NCI-H1694 (cell line): Measurements from ENCODE around the gene NAV2.
"Not testable (repeated sequence)": the region's sequence is repeated elsewhere in the genome, so short reads cannot be mapped to it uniquely, and the experiment has no call there.

Experiments used
- DNase-seq: peaks from one replicate; lab custom pipeline; 2025; lab: John Stamatoyannopoulos, UW

Gene NAV2

DNA sequence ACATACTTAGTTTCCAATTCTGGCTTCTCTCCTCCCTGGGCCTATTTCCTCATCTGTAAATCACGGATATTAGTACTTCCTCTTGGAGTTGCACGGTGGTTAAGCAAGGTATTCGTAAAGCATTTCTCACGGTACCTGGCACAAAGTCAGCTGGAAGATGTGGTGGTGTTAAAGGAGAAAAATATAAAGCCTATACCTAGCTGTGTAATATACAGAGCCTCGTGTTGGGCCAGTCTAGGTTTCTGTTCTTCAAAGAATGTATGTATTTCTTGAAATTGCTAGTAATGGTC is 400.5 kb downstream of the NAV2 start:
- DNase-seq: no peak

DNA sequence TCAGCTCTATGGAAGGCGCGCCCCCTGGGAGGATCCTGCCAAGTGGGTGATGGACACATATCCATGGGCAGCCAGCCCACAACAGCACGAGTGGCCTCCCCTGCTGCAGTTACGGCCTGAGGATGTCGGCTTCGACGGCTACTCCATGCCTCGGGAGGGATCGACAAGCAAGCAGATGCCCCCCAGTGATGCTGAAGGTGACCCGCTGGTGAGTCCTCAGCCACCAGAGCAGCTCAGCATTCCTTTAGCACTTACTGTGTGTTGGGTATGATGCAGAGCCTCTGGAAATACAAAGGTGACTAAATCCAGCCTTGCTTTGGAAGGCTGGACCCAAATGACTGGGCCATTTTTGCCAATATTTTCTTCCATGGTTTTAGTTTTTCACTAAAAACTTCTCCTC is 402.0 kb downstream of the NAV2 start:
- no peak for DNase-seq

DNA sequence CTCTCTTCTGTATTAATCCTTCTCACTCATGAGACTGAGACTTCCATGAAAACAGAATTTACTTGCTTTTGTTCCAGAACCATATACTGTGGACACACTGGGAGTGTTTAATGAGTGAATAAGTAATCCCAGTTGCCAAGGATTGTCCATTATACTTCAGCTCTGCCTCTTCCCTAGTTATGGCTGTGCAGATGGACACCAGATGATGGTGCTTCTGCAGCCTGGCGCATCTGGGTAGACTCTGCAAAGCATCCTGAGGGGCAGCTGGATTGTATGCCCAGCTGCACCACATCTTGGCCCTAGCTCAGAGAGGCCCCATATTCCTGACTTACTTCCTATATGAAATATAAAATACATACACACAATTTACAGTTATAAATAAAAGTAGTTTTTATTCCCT is 404.2 kb downstream of the NAV2 start:
- no peak for DNase-seq

DNA sequence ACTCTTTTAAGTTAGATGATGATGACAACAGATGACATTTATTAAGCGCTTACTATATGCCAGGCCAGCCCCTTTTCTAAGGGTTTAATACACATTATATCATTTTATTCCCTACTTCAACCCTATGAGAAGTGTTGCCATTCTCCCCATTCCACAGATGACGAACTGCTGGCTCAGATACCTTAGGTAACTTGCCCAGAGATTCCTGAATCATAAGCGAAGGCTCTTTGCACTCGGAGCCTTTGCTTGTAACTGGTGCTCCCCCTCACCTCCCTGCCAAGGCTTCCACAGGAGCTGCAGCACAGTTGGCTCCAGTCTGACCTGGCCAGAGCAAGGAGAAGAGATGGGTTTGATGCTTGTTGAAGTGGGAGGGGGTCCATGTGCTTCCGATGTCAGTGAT is 404.7 kb downstream of the NAV2 start:
- no peak for DNase-seq

- no peak for DNase-seq
These were observed 405.6 kb downstream of the NAV2 start for GRCh38 chr11:20118209-20118608.

DNA sequence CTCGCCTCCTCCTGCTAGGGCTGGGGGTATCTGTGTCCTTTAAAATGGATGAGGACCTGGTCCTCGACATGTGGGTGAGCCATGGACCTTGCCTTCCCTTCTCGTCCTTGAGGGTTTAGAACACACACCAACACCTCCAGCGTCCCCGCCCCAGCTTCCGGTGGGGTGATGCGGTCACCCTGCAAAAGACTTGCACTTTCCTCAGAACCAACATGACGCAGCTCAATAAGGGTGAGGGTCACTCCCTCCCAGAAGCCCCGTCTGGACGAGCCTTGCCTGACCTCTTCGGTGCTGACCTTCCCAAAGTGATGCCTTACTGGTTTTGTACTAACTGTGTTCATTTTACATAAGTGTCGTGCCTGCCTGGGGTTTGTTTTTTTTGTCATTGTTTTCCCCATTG is 406.7 kb downstream of the NAV2 start:
- DNase-seq: no peak

DNA sequence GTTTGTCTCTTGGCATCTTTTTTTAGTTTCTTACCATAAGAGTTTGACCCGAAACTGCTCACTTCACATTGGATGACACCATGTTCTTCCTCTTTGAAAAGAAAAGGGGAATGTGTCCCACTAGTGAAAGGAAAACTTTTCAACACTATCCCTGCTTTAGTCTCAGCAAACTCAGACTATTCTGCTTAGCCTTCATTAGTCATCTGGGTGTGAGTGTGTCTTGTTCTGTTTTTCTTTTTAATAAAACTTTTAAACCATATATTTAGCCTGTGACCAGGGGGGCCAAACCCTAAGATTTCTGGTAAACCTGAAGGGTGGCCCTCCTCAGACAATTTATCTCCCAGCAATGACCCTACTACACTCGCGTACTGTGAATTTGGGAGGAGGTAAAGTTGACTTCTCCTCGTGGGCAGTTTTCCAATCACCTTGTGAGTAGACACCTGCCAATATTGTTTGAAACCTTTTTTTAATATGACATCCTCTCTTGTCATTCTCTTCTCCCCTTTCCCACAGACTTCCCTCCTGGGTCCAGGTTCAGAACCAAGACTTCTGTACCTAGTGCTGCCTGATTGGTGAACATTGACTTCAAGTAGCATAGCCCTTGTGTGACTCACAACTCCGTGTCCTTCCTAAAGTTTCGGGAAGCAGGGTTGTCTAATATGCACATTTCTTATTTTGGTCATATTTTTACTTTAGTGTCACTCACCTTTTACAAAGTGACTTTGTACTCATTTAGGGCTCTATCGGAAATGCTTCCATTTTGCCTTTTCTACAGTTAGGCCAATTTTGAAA is 407.7 kb downstream of the NAV2 start:
- DNase-seq: no peak

DNA sequence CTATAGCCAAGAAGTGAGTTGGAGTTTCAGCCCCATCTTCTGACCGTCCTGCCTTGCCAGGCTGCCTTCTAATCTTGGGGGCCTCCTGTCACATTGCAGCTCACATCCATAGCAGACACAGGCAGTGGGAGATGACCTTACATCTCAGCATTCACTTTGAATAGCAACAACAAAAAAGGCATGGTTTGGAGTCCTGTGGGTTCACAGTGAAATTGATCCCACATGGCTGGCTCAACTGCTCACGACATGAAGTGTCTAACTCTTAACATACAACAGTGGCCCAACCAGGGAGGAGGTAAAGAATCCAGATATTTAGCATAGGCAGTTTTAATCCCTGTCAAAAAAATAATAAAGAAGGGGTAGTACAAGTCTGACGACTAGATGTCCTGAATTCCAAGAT is 409.5 kb downstream of the NAV2 start:
- no peak for DNase-seq

GRCh38 chr11:20125927-20126326 is 413.3 kb downstream of the NAV2 start:
- DNase-seq: no peak

DNA sequence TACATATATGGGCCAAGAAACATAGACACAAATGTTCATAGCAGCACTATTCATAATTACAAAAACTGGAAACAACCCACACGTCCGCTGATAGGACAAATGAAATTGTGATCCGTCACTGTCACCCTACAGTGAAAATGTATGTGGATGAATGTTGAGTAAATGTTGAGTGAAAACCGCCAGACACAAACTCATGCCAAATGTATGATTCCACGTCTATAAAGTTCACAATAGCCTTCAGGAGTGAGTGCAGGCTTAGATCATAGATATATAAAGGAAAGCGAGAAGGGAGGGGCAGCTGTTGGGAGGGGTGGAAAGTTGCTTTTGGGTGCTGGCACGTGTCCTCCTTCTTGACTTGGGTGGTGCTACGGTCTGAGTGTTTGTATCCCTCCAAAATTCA is 414.1 kb downstream of the NAV2 start:
- DNase-seq: no peak

GRCh38 chr11:20127671-20128527 is 415.3 kb downstream of the NAV2 start:
- DNase-seq: peak; percentile 61

GRCh38 chr11:20128528-20128825 is 415.8 kb downstream of the NAV2 start:
- DNase-seq: not testable (repeated sequence)

- no peak for DNase-seq
These were observed 417.0 kb downstream of the NAV2 start for GRCh38 chr11:20129665-20130064.

GRCh38 chr11:20131788-20132666 is 419.4 kb downstream of the NAV2 start:
- DNase-seq: no peak

DNA sequence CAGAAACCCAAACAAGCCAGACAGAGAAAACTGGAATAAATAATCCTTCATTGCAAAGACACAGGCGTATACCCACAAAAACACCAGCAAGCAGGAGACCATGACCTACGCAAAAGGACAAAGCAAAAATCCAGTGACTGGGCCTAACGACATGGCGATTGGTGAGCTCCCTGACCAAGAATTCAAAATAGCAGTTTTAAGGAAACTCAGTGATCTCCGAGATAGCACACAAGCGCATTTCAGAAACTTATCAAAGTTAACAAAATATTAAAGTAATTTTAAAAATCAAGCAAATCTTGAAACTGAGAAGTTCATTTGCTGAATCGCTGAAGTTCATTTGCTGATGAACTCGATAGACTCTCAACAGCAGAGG is 420.0 kb downstream of the NAV2 start:
- DNase-seq: no peak

- no peak for DNase-seq
These were observed 422.5 kb downstream of the NAV2 start for GRCh38 chr11:20134991-20135736.

- DNase-seq: no peak
These were observed 425.0 kb downstream of the NAV2 start for GRCh38 chr11:20137637-20138036.

GRCh38 chr11:20138707-20139106 is 426.1 kb downstream of the NAV2 start:
- no peak for DNase-seq

DNA sequence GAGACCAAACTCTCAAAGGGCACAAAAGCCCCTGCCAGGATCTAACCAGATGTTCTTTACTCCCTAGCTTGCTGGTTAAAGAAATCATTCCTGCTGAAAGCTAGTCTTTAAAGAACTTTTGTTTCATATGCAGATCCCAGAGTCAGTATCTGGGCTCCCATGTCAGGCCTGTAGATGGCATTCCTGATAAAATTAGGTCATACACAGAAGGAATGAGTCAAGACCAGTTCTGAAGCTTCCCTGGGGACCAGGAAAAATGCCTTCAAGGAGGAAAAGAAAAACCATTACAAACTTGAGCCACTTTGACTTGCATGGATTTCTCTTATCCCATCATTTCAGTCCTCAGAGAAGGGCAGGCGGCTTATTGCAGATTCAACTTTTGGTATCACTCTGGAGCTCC is 441.7 kb downstream of the NAV2 start:
- no peak for DNase-seq

DNA sequence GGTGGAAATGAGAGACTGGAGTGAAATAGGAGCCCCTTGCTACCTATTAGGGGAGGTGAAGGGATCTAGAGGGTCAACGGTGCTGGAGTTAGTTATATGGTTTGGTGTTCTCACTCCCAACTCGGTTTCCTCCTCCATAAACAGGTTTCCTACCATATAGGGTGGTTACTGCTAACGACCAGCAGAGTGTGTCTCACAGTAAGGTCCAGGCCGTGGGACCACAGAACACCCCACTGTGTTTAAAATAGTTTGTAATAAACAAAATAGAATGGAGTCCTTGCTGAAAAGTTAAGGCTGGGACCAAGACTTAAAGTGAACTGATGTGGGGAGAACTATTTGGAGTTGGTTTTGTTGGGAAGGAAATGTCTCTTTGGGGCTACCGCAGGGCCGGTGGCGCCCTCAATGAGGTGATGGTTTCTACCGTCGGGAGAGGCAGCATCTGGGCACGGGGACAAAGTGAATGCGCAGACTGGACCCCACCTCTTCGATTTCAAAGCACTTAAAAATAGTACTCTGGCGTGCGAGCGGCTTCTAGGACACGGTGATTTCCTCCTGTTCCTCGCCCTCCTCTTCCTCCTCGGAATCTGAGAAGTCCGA is 443.1 kb downstream of the NAV2 start:
- no peak for DNase-seq

DNA sequence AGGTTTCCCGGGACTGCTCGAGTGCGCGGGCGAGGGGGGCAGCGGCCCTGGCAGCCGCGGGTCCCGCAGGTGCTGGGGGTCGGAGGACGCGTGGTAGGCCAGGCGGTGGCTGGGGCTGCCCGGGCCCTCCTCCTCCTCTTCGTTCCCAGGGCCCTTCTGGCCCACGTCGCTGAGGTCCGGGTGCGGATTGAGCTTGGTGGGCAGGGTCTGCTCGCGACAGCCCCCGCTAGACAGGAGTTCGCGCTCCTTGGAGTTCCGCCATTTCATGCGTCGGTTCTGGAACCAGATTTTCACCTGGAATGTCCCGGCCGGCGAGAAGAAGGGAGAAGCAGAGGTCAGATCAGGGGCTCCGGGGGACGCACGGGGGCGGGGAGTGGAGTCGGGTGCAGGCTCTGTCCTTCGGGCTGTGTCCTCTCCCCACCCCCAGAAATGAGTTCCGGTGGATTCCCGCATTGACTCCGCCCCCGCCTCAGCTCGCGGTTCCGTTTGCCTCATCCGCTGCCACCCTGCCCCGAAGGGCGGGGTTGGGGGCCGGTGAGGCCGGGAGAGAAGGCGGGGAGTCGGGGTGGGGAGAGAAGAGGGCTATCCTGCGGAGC is 443.7 kb downstream of the NAV2 start:
- no peak for DNase-seq
